H7 (cell line): ENCODE results near the gene RRN3. TPM values are rescaled to one million over a fixed set of nuclear protein-coding genes. Genes with fewer than 3 reads are reported as not detected.
"Not testable (repeated sequence)": the region's sequence is repeated elsewhere in the genome, so short reads cannot be mapped to it uniquely, and the experiment has no call there.

ENCODE experiments used
- DNase-seq: peaks from one replicate; pipeline ENCODE4 v3.0.0; 2012
- H3K27me3 ChIP-seq: 2 replicates; pipeline ENCODE4 v1.6.0; 2011; ENCODE audit warnings: mild to moderate bottlenecking, low read length; ENCODE audit not compliant: control insufficient read depth, insufficient read depth
- H3K36me3 ChIP-seq: replicated peaks from 2 replicates; pipeline ENCODE4 v1.5.1; 2011; ENCODE audit warnings: low read length; ENCODE audit not compliant: control insufficient read depth, insufficient read depth
- H3K4me3 ChIP-seq: 2 replicates; pipeline ENCODE4 v1.5.1; 2011; ENCODE audit warnings: low read depth, mild to moderate bottlenecking, control low read depth, low read length, moderate library complexity; ENCODE audit not compliant: insufficient read depth
- total RNA-seq: library from RNA; depleted of rRNA; stranded (reverse); fragments of >200 nt; shearing (Covaris generic); gene quantifications from 2 replicates; pipeline ENCODE4 v1.2.3, GENCODE V29; 2014; rRNA removed

RRN3 gene
- total RNA-seq, 1 experiment from 2014 or later: 24.8 TPM

- not testable (repeated sequence) for DNase-seq, H3K27me3 ChIP-seq, H3K36me3 ChIP-seq, H3K4me3 ChIP-seq
Observed at GRCh38 chr16:15012941-15013340, 81.1 kb downstream of the RRN3 start.

Other genes with a start within 250 kb of the RRN3 start
- gene NPIPA1, start 156.8 kb downstream of the RRN3 start, total RNA-seq: 27.6 and 42.6 TPM in 2 replicates
- 67.5 and 82.0 TPM in 2 replicates for gene PDXDC1, start 119.2 kb downstream of the RRN3 start, total RNA-seq
- 54.8 and 57.4 TPM in 2 replicates for gene NTAN1, start 38.2 kb downstream of the RRN3 start, total RNA-seq